Thyroid gland (tissue), 4 donors: ENCODE results near the gene LRP1-AS. TPM values are rescaled to one million over a fixed set of nuclear protein-coding genes. Genes with fewer than 3 reads are reported as not detected.

Source experiments
- DNase-seq, 2 donors: peaks; one replicate each; pipeline ENCODE4 v3.0.0-alpha.2; 2019
- H3K27ac ChIP-seq, 3 donors: fragments of 200-600 bp; sonication (generic); 1 replicate in 2 of 3; 2 replicates in 1 of 3; pipeline ENCODE4 v1.5.1; 2016 to 2019; ENCODE audit warnings: mild to moderate bottlenecking in 1 of 3, moderate library complexity in 1 of 3
- H3K27me3 ChIP-seq: fragments of 200-600 bp; sonication (generic); one replicate; pipeline ENCODE4 v1.5.1; 2019
- H3K36me3 ChIP-seq, 2 donors: fragments of 200-600 bp; sonication (generic); one replicate each; pipeline ENCODE4 v1.5.1; 2016 to 2019
- H3K4me1 ChIP-seq, 2 donors: fragments of 200-600 bp; sonication (generic); one replicate each; pipeline ENCODE4 v1.5.1; 2017 to 2019
- H3K4me3 ChIP-seq, 3 donors: fragments of 200-600 bp; sonication (generic); replicated peaks in 1 of 3; 1 replicate in 2 of 3; 2 replicates in 1 of 3; pipeline ENCODE4 v1.5.1; 2016; ENCODE audit warnings: mild to moderate bottlenecking in 1 of 3
- H3K9me3 ChIP-seq: fragments of 200-600 bp; sonication (generic); one replicate; pipeline ENCODE4 v1.5.1; 2017
- CTCF ChIP-seq, 6 experiments: fragments of 200-600 bp in 3 of 6; fragments of 450-650 bp in 3 of 6; sonication (generic) in 3 of 6; IDR thresholded peaks; one replicate each; pipeline ENCODE4 v1.5.1; 2016 to 2019; ENCODE audit warnings: antibody characterized with exemption in 6 of 6, mild to moderate bottlenecking in 2 of 6, inconsistent platforms in 1 of 6, moderate library complexity in 1 of 6
- POLR2A ChIP-seq, 2 donors: fragments of 450-650 bp; IDR thresholded peaks; one replicate each; pipeline ENCODE4 v1.6.1; 2017; ENCODE audit warnings: antibody characterized with exemption in 2 of 2, mild to moderate bottlenecking in 2 of 2, moderate library complexity in 1 of 2
- WGBS, 2 donors: methylation state at CpG; one replicate each; pipeline ENCODE4 v1.1.5; 2017; 5-methylcytosine and 5-hydroxymethylcytosine counted together
- intact Hi-C: fragments of 100-400 bp; cut with DNase I; formaldehyde crosslinking; loops from one replicate; pipeline ENCODE4 v1.15.1; 2023
- total RNA-seq, 4 donors: library from RNA; depleted of rRNA; stranded (reverse); fragments of >200 nt; gene quantifications; one replicate each; pipeline ENCODE4 v1.2.3, GENCODE V29; 2016

Gene LRP1-AS
- total RNA-seq, 4 donors from 2014 or later: not detected

- Histone ChIP-seq H3K27me3 (no peaks in the 10 kb centered on the region), H3K27ac (no peak overlapping the region), H3K4me3 (no peak overlapping the region), H3K4me1 (no peaks in the 10 kb centered on the region), H3K9me3 (no peaks in the 10 kb centered on the region), H3K36me3 (peaks cover 38 to 42% of the 10 kb centered on the region in 2 donors)
- WGBS, 2 donors: 84 to 94% methylated on average over 3 of the region's 3 CpGs
- intact Hi-C loops: no loop called here
- no peak for DNase-seq
- TF ChIP-seq POLR2A (IDR thresholded peaks at IDR 0.05) (no peak), CTCF (IDR thresholded peaks at IDR 0.05) (no peak)
These were observed 17.0 kb upstream of the LRP1-AS start for GRCh38 chr12:57164454-57164853.

GRCh38 chr12:57162553-57163125 lies 15.2 kb upstream of the LRP1-AS start:
- no peak for DNase-seq
- TF ChIP-seq POLR2A (IDR thresholded peaks at IDR 0.05) (no peak), CTCF (IDR thresholded peaks at IDR 0.05) (no peak)
- Histone ChIP-seq H3K36me3 (peaks cover 26 to 28% of the 10 kb centered on the region in 2 donors), H3K27me3 (no peaks in the 10 kb centered on the region), H3K9me3 (no peaks in the 10 kb centered on the region), H3K27ac (no peak overlapping the region), H3K4me3 (no peak overlapping the region), H3K4me1 (no peaks in the 10 kb centered on the region)
- 96 to 98% methylated on average over 8 of the region's 8 CpGs for WGBS, 2 donors
- intact Hi-C loops: no loop called here

- no peak for DNase-seq
- WGBS, 2 donors: 91 to 95% methylated on average over 7 of the region's 7 CpGs
- Histone ChIP-seq H3K36me3 (peaks cover 17 to 24% of the 10 kb centered on the region in 2 donors), H3K4me1 (no peaks in the 10 kb centered on the region), H3K27me3 (no peaks in the 10 kb centered on the region), H3K27ac (no peak overlapping the region), H3K9me3 (no peaks in the 10 kb centered on the region), H3K4me3 (no peak overlapping the region)
- TF ChIP-seq CTCF (IDR thresholded peaks at IDR 0.05): no peak
- TF ChIP-seq POLR2A (IDR thresholded peaks at IDR 0.05): no peak
- intact Hi-C loops: no loop called here
These were observed 14.1 kb upstream of the LRP1-AS start for GRCh38 chr12:57161491-57161890.

GRCh38 chr12:57160741-57161140 lies 13.3 kb upstream of the LRP1-AS start:
- H3K36me3 ChIP-seq: peaks cover 16 to 26% of the 10 kb centered on the region in 2 donors

More at GRCh38 chr12:57160741-57161140, 13.3 kb upstream of the LRP1-AS start:
- H3K9me3 ChIP-seq: no peaks in the 10 kb centered on the region
- 95 to 96% methylated on average over 14 of the region's 14 CpGs for WGBS, 2 donors
- H3K4me1 ChIP-seq: no peaks in the 10 kb centered on the region
- no peak overlapping the region for H3K4me3 ChIP-seq
- H3K27ac ChIP-seq: no peak overlapping the region
- no peaks in the 10 kb centered on the region for H3K27me3 ChIP-seq
- TF ChIP-seq CTCF (IDR thresholded peaks at IDR 0.05): no peak
- no peak for TF ChIP-seq POLR2A (IDR thresholded peaks at IDR 0.05)
- intact Hi-C loops: no loop called here
- DNase-seq: no peak
